Endothelial cell of umbilical vein (primary cell): ENCODE results near the gene SCYL3. TPM values are rescaled to one million over a fixed set of nuclear protein-coding genes. Genes with fewer than 3 reads are reported as not detected.

Experiments used
- BruUV-seq: library from RNA; stranded (reverse); fragments of 400-500 nt; replicated peaks from 2 replicates; lab custom pipeline; 2021; lab: Mats Ljungman, UMichigan
- CTCF ChIA-PET: fragments of 300-600, 350-600 bp; sonication (Branson Sonifier 250); formaldehyde crosslinking; loops from one replicate; lab custom pipeline; 2021; ENCODE audit warnings: antibody characterized with exemption, inconsistent platforms; lab: Charles Lee
- POLR2A ChIA-PET: fragments of 300-600, 350-600 bp; sonication (Branson Sonifier 250); formaldehyde crosslinking; loops from one replicate; lab custom pipeline; 2021; ENCODE audit warnings: antibody characterized with exemption, inconsistent platforms; lab: Charles Lee
- DNase-seq: peaks from one replicate; pipeline ENCODE4 v3.0.0-alpha.2; 2011; ENCODE audit warnings: low read depth, low spot score
- FAIRE-seq: peaks from 2 replicates; lab custom pipeline; 2011; peaks lifted over from hg19 to GRCh38; lab: Jason Lieb, UNC
- H2AFZ ChIP-seq: 2 replicates; pipeline ENCODE4 v1.6.0; 2012; ENCODE audit warnings: low read depth, low read length, control low read depth, inconsistent platforms
- H3K27ac ChIP-seq: 2 replicates; pipeline ENCODE4 v1.5.1; 2011; ENCODE audit warnings: low read depth, mild to moderate bottlenecking, control low read depth, low read length, moderate library complexity; ENCODE audit not compliant: insufficient read depth
- H3K27me3 ChIP-seq, 2 experiments: 2 replicates each; pipeline versions ENCODE4 v1.6.0 to v1.6.1; 2011; ENCODE audit warnings: low read length in 2 of 2, mixed read lengths in 1 of 2; ENCODE audit not compliant: control insufficient read depth in 2 of 2, insufficient read depth in 2 of 2
- H3K36me3 ChIP-seq, 2 experiments: 2 replicates in 1 of 2; 3 replicates in 1 of 2; pipeline ENCODE4 v1.5.1; 2011; ENCODE audit warnings: low read length in 2 of 2, mild to moderate bottlenecking in 1 of 2, moderate library complexity in 1 of 2; ENCODE audit not compliant: control insufficient read depth in 2 of 2, insufficient read depth in 2 of 2; ENCODE audit errors: extremely low read depth in 1 of 2
- H3K4me1 ChIP-seq: 3 replicates; pipeline ENCODE4 v1.5.1; 2011; ENCODE audit warnings: mild to moderate bottlenecking, low read length; ENCODE audit not compliant: control insufficient read depth, insufficient read depth; ENCODE audit errors: extremely low read depth
- H3K4me2 ChIP-seq: 2 replicates; pipeline ENCODE4 v1.6.1; 2011; ENCODE audit warnings: low read length, control low read depth, mixed read lengths; ENCODE audit not compliant: insufficient read depth
- H3K4me3 ChIP-seq, 3 experiments: fragments of 200-600 bp in 1 of 3; sonication (generic), shearing (Covaris generic) in 1 of 3; replicated peaks in 1 of 3; 2 replicates each; pipeline ENCODE4 v1.5.1; 2011 to 2016; ENCODE audit warnings: control low read depth in 3 of 3, low read length in 3 of 3, mild to moderate bottlenecking in 2 of 3, inconsistent platforms in 1 of 3, low read depth in 1 of 3, moderate library complexity in 1 of 3; ENCODE audit not compliant: insufficient read depth in 1 of 3
- H3K79me2 ChIP-seq: 2 replicates; pipeline ENCODE4 v1.6.0; 2012; ENCODE audit warnings: low read length, inconsistent platforms; ENCODE audit not compliant: control insufficient read depth, insufficient read depth
- H3K9ac ChIP-seq: replicated peaks from 2 replicates; pipeline ENCODE3; 2011; ENCODE audit warnings: low read length, control low read depth; ENCODE audit not compliant: insufficient read depth; ENCODE audit errors: extremely low read depth
- H3K9me1 ChIP-seq: replicated peaks from 3 replicates; pipeline ENCODE4 v1.6.0; 2011; ENCODE audit warnings: mild to moderate bottlenecking, low read length; ENCODE audit not compliant: control insufficient read depth, insufficient read depth; ENCODE audit errors: extremely low read depth
- H3K9me3 ChIP-seq: replicated peaks from 2 replicates; pipeline ENCODE4 v1.5.1; 2012; ENCODE audit warnings: low read length, inconsistent platforms; ENCODE audit not compliant: control insufficient read depth, insufficient read depth
- H4K20me1 ChIP-seq: replicated peaks from 2 replicates; pipeline ENCODE3; 2011; ENCODE audit warnings: mild to moderate bottlenecking, low read length; ENCODE audit not compliant: control insufficient read depth, insufficient read depth; ENCODE audit errors: extremely low read depth
- CTCF ChIP-seq, 2 donors: IDR thresholded peaks; 1 replicate in 1 of 2; 2 replicates in 1 of 2; pipeline ENCODE4 v1.5.1; 2011; ENCODE audit warnings: low read length in 2 of 2, mild to moderate bottlenecking in 2 of 2, moderate library complexity in 2 of 2, control low read depth in 1 of 2, inconsistent platforms in 1 of 2, low read depth in 1 of 2; ENCODE audit not compliant: insufficient read depth in 1 of 2; ENCODE audit errors: extremely low read depth in 1 of 2
- EZH2 ChIP-seq: IDR thresholded peaks from 2 replicates; pipeline ENCODE4 v1.6.1; 2012; ENCODE audit warnings: borderline replicate concordance, low read depth, mild to moderate bottlenecking, moderate library complexity, low read length, inconsistent platforms; ENCODE audit not compliant: severe bottlenecking
- FOS ChIP-seq: IDR thresholded peaks from 2 replicates; pipeline ENCODE4 v1.6.1; 2011; ENCODE audit warnings: mild to moderate bottlenecking, low read length, moderate library complexity, borderline replicate concordance; ENCODE audit not compliant: insufficient read depth
- GATA2 ChIP-seq: IDR thresholded peaks from 2 replicates; pipeline ENCODE4 v1.7.0; 2011; ENCODE audit warnings: low read depth, mild to moderate bottlenecking, moderate library complexity, mixed read lengths, low read length; ENCODE audit not compliant: insufficient read length, insufficient read depth
- JUN ChIP-seq: IDR thresholded peaks from 2 replicates; pipeline ENCODE4 v1.6.1; 2011; ENCODE audit warnings: borderline replicate concordance, low read depth; ENCODE audit not compliant: insufficient read length, insufficient read depth
- MYC ChIP-seq: IDR thresholded peaks from one replicate; pipeline ENCODE4 v1.6.1; 2011; ENCODE audit warnings: mild to moderate bottlenecking, low read depth, low read length
- POLR2A ChIP-seq: IDR thresholded peaks from 2 replicates; pipeline ENCODE4 v1.6.1; 2012; ENCODE audit warnings: low read depth, mild to moderate bottlenecking, control low read depth, low read length
- POLR2AphosphoS5 ChIP-seq: IDR thresholded peaks from 2 replicates; pipeline ENCODE4 v1.6.1; 2012; ENCODE audit warnings: low read depth, mild to moderate bottlenecking, control low read depth, low read length, moderate library complexity; ENCODE audit not compliant: insufficient read depth
- dilution Hi-C: fragments of 300-500 bp; cut with MboI; formaldehyde crosslinking; loops from one replicate; pipeline ENCODE4 v1.15.0; 2019; ENCODE audit warnings: low sequenced_read_pairs; ENCODE audit not compliant: extremely low pct_ligation_motif_present
- intact Hi-C: fragments of 100-400 bp; cut with micrococcal nuclease; formaldehyde crosslinking; loops from one replicate; pipeline ENCODE4 v1.10.0; 2022
- polyA plus RNA-seq, 4 experiments: library from polyadenylated mRNA; depleted of rRNA in 3 of 4; stranded (reverse) in 3 of 4; unstranded in 1 of 4; fragments of >200 nt; gene quantifications; 2 replicates each; pipeline versions ENCODE4 v1.2.1 to v1.2.3, GENCODE V29; 2011 to 2012; ENCODE audit warnings: missing spikeins in 1 of 4
- total RNA-seq: library from RNA; stranded (reverse); gene quantifications from 2 replicates; pipeline ENCODE4 v1.2.3, GENCODE V29; 2021
- TF ChIP-seq, protein P1 (sequence below): IDR thresholded peaks from 2 replicates; pipeline ENCODE4 v1.6.1; 2011; ENCODE audit not compliant: insufficient read depth, insufficient read length

Gene SCYL3
- total and polyA plus RNA-seq, 2 donors (not counting 3 experiments of a cell fraction or from before 2014, with no cell fraction given) = 3.3 to 6.2 TPM

GRCh38 chr1:169804941-169805340, 88.8 kb downstream of the SCYL3 start:
- intact Hi-C loops = loop anchor here (5.0 kb wide), 1 partner anchor 1203 kb away; no protein-coding TSS in a partner anchor
- TF ChIP-seq MYC = no peak
- no peaks in the 10 kb centered on the region for H3K9me3 ChIP-seq
- no peak for FAIRE-seq
- H3K9ac ChIP-seq = no peak overlapping the region
- H3K4me3 ChIP-seq = no peak overlapping the region
- H3K79me2 ChIP-seq = no peaks in the 10 kb centered on the region
- no peak for DNase-seq
- H3K27ac ChIP-seq = no peak overlapping the region
- POLR2A ChIA-PET = no interaction called here
- peaks cover 0 to 13% of the 10 kb centered on the region in 2 experiments for H3K36me3 ChIP-seq
- no peak overlapping the region for H2AFZ ChIP-seq
- no peaks in the 10 kb centered on the region for H3K4me1 ChIP-seq
- dilution Hi-C loops = no loop called here
- CTCF ChIA-PET = no interaction called here
- H4K20me1 ChIP-seq = no peaks in the 10 kb centered on the region
- no peaks in the 10 kb centered on the region for H3K9me1 ChIP-seq
- no peak overlapping the region for H3K4me2 ChIP-seq
- no peaks in the 10 kb centered on the region for H3K27me3 ChIP-seq
- no TSS peak for BruUV-seq

DNA sequence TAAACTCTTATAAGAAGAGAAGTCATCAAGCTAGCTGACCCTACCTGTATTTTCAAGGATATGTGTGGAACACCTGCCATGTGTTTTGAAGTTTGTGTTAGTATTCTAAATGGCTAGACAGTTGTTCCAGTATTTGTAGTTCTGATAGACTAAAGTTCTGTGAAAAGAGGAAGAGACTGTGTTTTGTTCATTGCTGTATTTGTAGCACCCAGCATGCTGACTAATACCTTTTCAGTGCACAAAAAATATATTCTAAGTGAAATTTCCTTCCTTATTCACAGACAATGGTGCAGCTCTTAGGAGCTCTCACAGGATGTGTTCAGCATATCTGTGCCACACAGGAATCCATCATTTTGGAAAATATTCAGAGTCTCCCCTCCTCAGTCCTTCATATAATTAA, 90.8 kb downstream of the SCYL3 start:
- BruUV-seq = no TSS peak
- FAIRE-seq (no peak), DNase-seq (no peak)
- Histone ChIP-seq H3K4me3 (no peak overlapping the region), H3K9ac (no peak overlapping the region), H2AFZ (no peak overlapping the region), H3K36me3 (peaks cover 0 to 10% of the 10 kb centered on the region in 2 experiments), H3K9me3 (no peaks in the 10 kb centered on the region), H3K79me2 (no peaks in the 10 kb centered on the region), H3K4me2 (no peak overlapping the region), H3K4me1 (no peaks in the 10 kb centered on the region), H3K27me3 (no peaks in the 10 kb centered on the region), H3K9me1 (no peaks in the 10 kb centered on the region), H4K20me1 (no peaks in the 10 kb centered on the region), H3K27ac (no peak overlapping the region)
- intact Hi-C loops (no loop called here), dilution Hi-C loops (no loop called here)
- POLR2A ChIA-PET = no interaction called here
- CTCF ChIA-PET = interaction anchor here (0.7 to 1.8 kb wide), 4 partner anchors 8 to 1460 kb away, joined by 3 to 5 read pairs (median 4); no protein-coding TSS in a partner anchor
- TF ChIP-seq POLR2A = no peak
- TF ChIP-seq MYC = no peak
- TF ChIP-seq EZH2 = no peak
- TF ChIP-seq FOS = no peak
- no peak for TF ChIP-seq GATA2
- no peak for TF ChIP-seq CTCF (IDR thresholded peaks at IDR 0.05; ENCODE audit: extremely low read depth in 1 of 2, insufficient read depth in 1 of 2, low read depth in 1 of 2, low read length in 2 of 2)
- no peak for TF ChIP-seq POLR2AphosphoS5
- TF ChIP-seq, protein P1, sequence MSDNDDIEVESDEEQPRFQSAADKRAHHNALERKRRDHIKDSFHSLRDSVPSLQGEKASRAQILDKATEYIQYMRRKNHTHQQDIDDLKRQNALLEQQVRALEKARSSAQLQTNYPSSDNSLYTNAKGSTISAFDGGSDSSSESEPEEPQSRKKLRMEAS = no peak
- TF ChIP-seq JUN = no peak
